Measurements from ENCODE around the gene OTOF. TPM values are rescaled to one million over a fixed set of nuclear protein-coding genes. Genes with fewer than 3 reads are reported as not detected.
"Not testable (repeated sequence)": the region's sequence is repeated elsewhere in the genome, so short reads cannot be mapped to it uniquely, and the experiment has no call there.

OTOF gene
- total and polyA plus RNA-seq, 3 experiments from 2014 or later = 1.7 to 2.6 (median 1.7) TPM

- H3K27me3 ChIP-seq (ENCODE audit: insufficient read depth, low read length, poor library complexity, severe bottlenecking) = no peaks in the 10 kb centered on the region
- ChIA-PET POLR2A (no interaction called here), CTCF (no interaction called here)
- Mint-ChIP-seq H3K27ac (no peak overlapping the region), H3K36me3 (peaks cover 0 to 12% (median 0%) of the 10 kb centered on the region in 3 donors), H3K9me3 (peaks cover 0 to 13% (median 10%) of the 10 kb centered on the region in 5 donors), H3K4me3 (no peak overlapping the region), H3K27me3 (no peaks in the 10 kb centered on the region), H3K4me1 (no peaks in the 10 kb centered on the region)
- H3K4me1 ChIP-seq (ENCODE audit: insufficient read depth, low read length) = no peaks in the 10 kb centered on the region
- no peak for DNase-seq
- no peak overlapping the region for H3K27ac ChIP-seq (ENCODE audit: low read depth, low read length)
- no peaks in the 10 kb centered on the region for H3K36me3 ChIP-seq (ENCODE audit: insufficient read depth, low read length)
- H3K4me3 ChIP-seq (ENCODE audit: low read length) = no peak overlapping the region
- peaks cover 6% of the 10 kb centered on the region for H3K9me3 ChIP-seq (ENCODE audit: low read length)
Measured at GRCh38 chr2:26471289-26471688, 6.6 kb downstream of the OTOF start.

GRCh38 chr2:26470601-26471260, 7.2 kb downstream of the OTOF start:
- no peak overlapping the region for H3K4me3 Mint-ChIP-seq
- ChIA-PET CTCF (interaction anchor here (1.2 kb wide), 1 partner anchor 107 kb away, joined by 6 read pairs; no protein-coding TSS in a partner anchor), POLR2A (no interaction called here)
- Histone ChIP-seq H3K27me3 (ENCODE audit: insufficient read depth, low read length, poor library complexity, severe bottlenecking) (no peaks in the 10 kb centered on the region), H3K36me3 (ENCODE audit: insufficient read depth, low read length) (no peaks in the 10 kb centered on the region), H3K4me1 (ENCODE audit: insufficient read depth, low read length) (no peaks in the 10 kb centered on the region), H3K27ac (ENCODE audit: low read depth, low read length) (no peak overlapping the region), H3K9me3 (ENCODE audit: low read length) (peaks cover 6% of the 10 kb centered on the region), H3K4me3 (ENCODE audit: low read length) (no peak overlapping the region)
- DNase-seq = no peak
- peaks cover 0 to 12% (median 0%) of the 10 kb centered on the region in 3 donors for H3K36me3 Mint-ChIP-seq
- no peak overlapping the region for H3K27ac Mint-ChIP-seq
- H3K4me1 Mint-ChIP-seq = no peaks in the 10 kb centered on the region
- peaks cover 0 to 13% (median 10%) of the 10 kb centered on the region in 5 donors for H3K9me3 Mint-ChIP-seq
- H3K27me3 Mint-ChIP-seq = no peaks in the 10 kb centered on the region

- H3K4me3 Mint-ChIP-seq = no peak overlapping the region
- H3K9me3 Mint-ChIP-seq = peaks cover 0 to 13% (median 10%) of the 10 kb centered on the region in 5 donors
- Histone ChIP-seq H3K27me3 (ENCODE audit: insufficient read depth, low read length, poor library complexity, severe bottlenecking) (no peaks in the 10 kb centered on the region), H3K36me3 (ENCODE audit: insufficient read depth, low read length) (no peaks in the 10 kb centered on the region), H3K4me1 (ENCODE audit: insufficient read depth, low read length) (no peaks in the 10 kb centered on the region), H3K4me3 (ENCODE audit: low read length) (no peak overlapping the region), H3K9me3 (ENCODE audit: low read length) (peaks cover 6% of the 10 kb centered on the region), H3K27ac (ENCODE audit: low read depth, low read length) (no peak overlapping the region)
- no peaks in the 10 kb centered on the region for H3K27me3 Mint-ChIP-seq
- peaks cover 0 to 12% (median 0%) of the 10 kb centered on the region in 3 donors for H3K36me3 Mint-ChIP-seq
- CTCF ChIA-PET = interaction anchor here (1.2 kb wide), 1 partner anchor 108 kb away, joined by 6 read pairs; no protein-coding TSS in a partner anchor
- no peak for DNase-seq
- H3K4me1 Mint-ChIP-seq = no peaks in the 10 kb centered on the region
- POLR2A ChIA-PET = no interaction called here
- H3K27ac Mint-ChIP-seq = peak overlapping the region in 1 of 8 donors; percentile 47
Measured at GRCh38 chr2:26469955-26470354, 8.0 kb downstream of the OTOF start.

GRCh38 chr2:26469092-26469710, 8.7 kb downstream of the OTOF start:
- H3K27me3 ChIP-seq (ENCODE audit: insufficient read depth, low read length, poor library complexity, severe bottlenecking) = no peaks in the 10 kb centered on the region
- no peaks in the 10 kb centered on the region for H3K36me3 ChIP-seq (ENCODE audit: insufficient read depth, low read length)
- no peak overlapping the region for H3K27ac ChIP-seq (ENCODE audit: low read depth, low read length)
- H3K4me1 Mint-ChIP-seq = no peaks in the 10 kb centered on the region
- DNase-seq = peak in 1 of 5 donors; percentile 34
- no peak overlapping the region for H3K27ac Mint-ChIP-seq
- no peaks in the 10 kb centered on the region for H3K27me3 Mint-ChIP-seq
- peaks cover 0 to 13% (median 10%) of the 10 kb centered on the region in 5 donors for H3K9me3 Mint-ChIP-seq
- CTCF ChIA-PET = no interaction called here
- H3K4me1 ChIP-seq (ENCODE audit: insufficient read depth, low read length) = no peaks in the 10 kb centered on the region
- H3K4me3 Mint-ChIP-seq = no peak overlapping the region
- H3K36me3 Mint-ChIP-seq = peaks cover 0 to 12% (median 0%) of the 10 kb centered on the region in 3 donors
- H3K9me3 ChIP-seq (ENCODE audit: low read length) = peaks cover 6% of the 10 kb centered on the region
- H3K4me3 ChIP-seq (ENCODE audit: low read length) = peak overlapping the region; percentile 5
- POLR2A ChIA-PET = no interaction called here

- H3K4me1 ChIP-seq (ENCODE audit: insufficient read depth, low read length); H3K27ac ChIP-seq (ENCODE audit: low read depth, low read length); H3K4me1 Mint-ChIP-seq; H3K27me3 Mint-ChIP-seq; DNase-seq; CTCF ChIA-PET; H3K36me3 ChIP-seq (ENCODE audit: insufficient read depth, low read length); H3K9me3 ChIP-seq (ENCODE audit: low read length); H3K4me3 ChIP-seq (ENCODE audit: low read length); H3K27ac Mint-ChIP-seq; H3K27me3 ChIP-seq (ENCODE audit: insufficient read depth, low read length, poor library complexity, severe bottlenecking); H3K4me3 Mint-ChIP-seq; POLR2A ChIA-PET: not testable (repeated sequence)
- H3K36me3 Mint-ChIP-seq = peaks cover 0 to 12% (median 0%) of the 10 kb centered on the region in 3 donors
- peaks cover 0 to 13% (median 10%) of the 10 kb centered on the region in 5 donors for H3K9me3 Mint-ChIP-seq
Measured at GRCh38 chr2:26468544-26468943, 9.4 kb downstream of the OTOF start.

- CTCF ChIA-PET = no interaction called here
- DNase-seq = peak in 1 of 5 donors; percentile 41
- H3K4me3 Mint-ChIP-seq = no peak overlapping the region
- no peaks in the 10 kb centered on the region for H3K36me3 ChIP-seq (ENCODE audit: insufficient read depth, low read length)
- H3K9me3 ChIP-seq (ENCODE audit: low read length) = peaks cover 6% of the 10 kb centered on the region
- H3K36me3 Mint-ChIP-seq = peaks cover 0 to 12% (median 0%) of the 10 kb centered on the region in 3 donors
- H3K9me3 Mint-ChIP-seq = peaks cover 0 to 13% (median 10%) of the 10 kb centered on the region in 5 donors
- no peaks in the 10 kb centered on the region for H3K4me1 ChIP-seq (ENCODE audit: insufficient read depth, low read length)
- H3K27me3 Mint-ChIP-seq = peaks cover 0 to 1% of the 10 kb centered on the region in 2 donors
- POLR2A ChIA-PET = interaction anchor here (0.6 kb wide), 1 partner anchor 8 kb away, joined by 3 read pairs; no protein-coding TSS in a partner anchor
- H3K27ac ChIP-seq (ENCODE audit: low read depth, low read length) = no peak overlapping the region
- H3K4me3 ChIP-seq (ENCODE audit: low read length) = no peak overlapping the region
- H3K27me3 ChIP-seq (ENCODE audit: insufficient read depth, low read length, poor library complexity, severe bottlenecking) = no peaks in the 10 kb centered on the region
- H3K27ac Mint-ChIP-seq = no peak overlapping the region
- no peaks in the 10 kb centered on the region for H3K4me1 Mint-ChIP-seq
Measured at GRCh38 chr2:26466662-26467310, 11.1 kb downstream of the OTOF start.

- H3K4me1 ChIP-seq (ENCODE audit: insufficient read depth, low read length) = no peaks in the 10 kb centered on the region
- Mint-ChIP-seq H3K36me3 (peaks cover 0 to 12% (median 0%) of the 10 kb centered on the region in 3 donors), H3K4me3 (no peak overlapping the region), H3K27me3 (peaks cover 0 to 1% of the 10 kb centered on the region in 2 donors), H3K27ac (no peak overlapping the region), H3K9me3 (peaks cover 0 to 13% (median 8%) of the 10 kb centered on the region in 5 donors), H3K4me1 (no peaks in the 10 kb centered on the region)
- no peaks in the 10 kb centered on the region for H3K36me3 ChIP-seq (ENCODE audit: insufficient read depth, low read length)
- no peak overlapping the region for H3K27ac ChIP-seq (ENCODE audit: low read depth, low read length)
- DNase-seq = no peak
- H3K4me3 ChIP-seq (ENCODE audit: low read length) = no peak overlapping the region
- H3K9me3 ChIP-seq (ENCODE audit: low read length) = peaks cover 6% of the 10 kb centered on the region
- H3K27me3 ChIP-seq (ENCODE audit: insufficient read depth, low read length, poor library complexity, severe bottlenecking) = no peaks in the 10 kb centered on the region
- ChIA-PET POLR2A (no interaction called here), CTCF (no interaction called here)
Measured at GRCh38 chr2:26465981-26466471, 11.9 kb downstream of the OTOF start.
